GM21619 (cell line): ENCODE data around the gene PCSK5.

Experiments used
- ATAC-seq: cut with Tn5 transposase; IDR thresholded peaks from one replicate; pipeline ENCODE4 v1.9.1; 2021; ENCODE audit not compliant: unreplicated experiment

Gene PCSK5

DNA sequence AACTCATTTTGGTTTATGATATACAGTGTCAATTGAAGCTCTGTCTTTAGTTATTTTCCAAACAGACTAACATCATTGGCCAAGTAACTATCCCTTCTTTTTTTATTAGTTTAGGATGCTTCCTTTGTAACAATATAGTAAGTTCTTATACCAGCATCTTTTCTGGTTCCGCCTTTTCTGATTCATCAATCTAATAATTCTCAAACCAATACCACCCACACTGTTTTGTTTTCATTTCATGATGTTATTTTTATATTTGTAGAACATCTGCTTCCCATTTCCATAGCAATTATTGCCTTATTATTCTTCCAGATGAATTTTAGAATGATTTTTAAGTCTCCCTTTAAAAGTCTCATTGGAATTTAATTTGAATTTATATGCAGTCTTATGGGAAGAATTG lies 285.7 kb downstream of the PCSK5 start:
- ATAC-seq, result no peak

DNA sequence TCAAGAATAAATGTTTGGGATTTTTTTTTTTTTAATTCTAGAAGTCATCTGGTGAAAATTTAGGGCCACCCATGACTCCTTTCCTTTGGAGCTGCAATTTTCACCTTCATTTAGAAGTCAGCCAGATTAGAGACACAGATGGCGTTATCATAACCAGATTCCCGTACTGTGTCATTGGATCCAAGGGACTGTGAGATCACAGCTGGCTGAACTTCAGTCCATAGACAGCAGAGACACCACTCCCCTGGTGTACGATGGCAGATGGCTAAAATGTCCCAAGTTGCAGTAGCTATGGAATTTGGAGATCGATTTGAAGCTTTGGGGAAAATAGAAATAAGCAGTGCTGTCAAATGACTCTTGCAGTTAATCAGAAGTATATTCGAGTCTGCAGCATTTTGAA lies 287.5 kb downstream of the PCSK5 start:
- no peak for ATAC-seq

DNA sequence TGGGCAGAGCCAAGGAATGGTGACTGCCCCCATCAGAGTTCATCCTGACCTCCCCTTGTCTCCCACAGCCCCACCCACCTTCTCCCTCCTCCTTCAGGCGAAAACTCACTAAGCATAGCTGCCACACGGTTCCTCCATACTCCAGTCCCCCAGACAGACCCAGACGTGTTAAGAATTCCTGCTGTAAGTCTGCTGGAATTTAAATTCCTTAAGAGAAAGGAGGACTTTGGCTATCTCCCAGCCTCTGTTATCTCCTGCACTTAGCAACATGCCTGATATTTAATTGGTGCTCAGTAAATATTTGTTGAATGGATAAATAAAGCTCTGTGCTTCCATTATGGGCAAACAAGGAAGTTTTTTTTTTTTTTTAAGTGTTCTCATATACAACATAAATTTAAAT lies 290.1 kb downstream of the PCSK5 start:
- no peak for ATAC-seq

DNA sequence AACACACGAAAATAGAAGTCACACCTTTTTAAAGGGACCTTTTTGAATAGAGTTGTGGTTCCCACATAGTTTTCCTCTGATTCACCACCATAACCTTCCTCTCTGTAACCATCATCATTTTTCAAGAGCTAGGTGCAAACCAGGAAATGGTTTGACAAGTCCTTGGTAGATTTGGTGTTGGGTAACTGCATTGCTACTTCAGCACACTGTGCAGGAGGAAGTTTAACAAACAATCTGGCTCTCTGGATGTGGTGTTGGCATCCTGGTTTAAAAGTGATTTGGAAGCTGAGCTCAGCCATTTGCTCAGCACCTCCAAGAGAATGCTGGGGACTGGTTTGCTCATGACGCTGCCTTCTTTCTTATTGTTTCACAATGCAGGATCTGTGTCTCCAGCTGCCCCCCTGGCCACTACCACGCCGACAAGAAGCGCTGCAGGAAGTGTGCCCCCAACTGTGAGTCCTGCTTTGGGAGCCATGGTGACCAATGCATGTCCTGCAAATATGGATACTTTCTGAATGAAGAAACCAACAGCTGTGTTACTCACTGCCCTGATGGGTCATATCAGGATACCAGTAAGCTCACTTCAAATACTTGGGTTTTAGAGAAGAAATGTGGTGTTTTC lies 290.7 kb downstream of the PCSK5 start:
- ATAC-seq, result no peak

DNA sequence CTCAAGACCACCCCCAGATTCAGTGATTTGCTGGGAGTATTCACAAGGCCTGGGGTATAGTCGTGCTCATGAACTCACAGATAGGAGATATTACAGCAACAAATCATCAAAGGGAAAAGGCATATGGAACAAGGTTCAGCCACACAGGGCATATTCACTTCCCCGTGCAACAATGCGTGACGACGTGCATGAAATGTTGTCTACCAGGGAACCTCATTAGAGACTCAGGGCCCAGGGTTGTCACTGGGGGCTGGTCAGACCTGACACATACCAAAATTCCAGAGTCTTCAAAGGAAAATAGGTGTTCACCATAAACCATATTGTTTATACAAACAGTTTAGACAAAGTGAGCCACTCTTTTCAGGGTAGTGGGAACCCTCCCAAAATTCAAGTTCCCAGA lies 291.3 kb downstream of the PCSK5 start:
- ATAC-seq, result no peak

DNA sequence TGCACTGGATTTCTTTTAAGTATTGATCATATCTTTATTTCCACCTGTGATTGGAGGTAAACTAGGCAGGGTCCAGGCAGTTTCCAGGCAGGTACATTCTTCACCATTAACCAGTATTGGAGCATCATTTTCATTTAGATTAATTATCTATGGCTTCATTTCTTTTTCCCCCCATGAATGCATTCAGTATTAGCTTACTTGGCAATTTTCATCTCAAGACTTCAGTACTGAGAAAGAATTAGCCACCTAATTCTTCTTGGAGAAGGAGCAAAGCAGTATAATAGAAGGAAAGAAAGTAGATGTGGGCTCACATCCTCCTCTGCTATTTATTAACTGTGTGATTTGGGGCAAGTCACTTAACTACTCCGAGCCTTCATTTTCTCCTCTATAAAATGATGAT lies 295.0 kb downstream of the PCSK5 start:
- ATAC-seq, result no peak

DNA sequence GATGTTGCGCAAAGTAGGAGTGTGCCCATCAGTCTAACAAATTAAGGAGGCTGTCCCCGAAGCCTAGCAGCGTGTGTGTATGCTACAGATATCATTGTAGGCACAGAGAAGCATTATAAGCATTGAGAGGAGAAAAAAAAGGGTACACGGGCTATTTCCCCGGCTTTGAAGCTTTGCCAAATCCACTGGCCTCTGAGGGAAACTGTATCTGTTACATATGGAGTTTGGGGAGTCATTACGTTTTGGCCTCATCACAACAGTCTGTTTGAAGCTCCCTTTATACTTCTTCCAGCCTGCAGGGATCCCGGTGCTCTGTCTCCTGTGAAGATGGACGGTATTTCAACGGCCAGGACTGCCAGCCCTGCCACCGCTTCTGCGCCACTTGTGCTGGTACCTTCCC lies 297.8 kb downstream of the PCSK5 start:
- no peak for ATAC-seq

DNA sequence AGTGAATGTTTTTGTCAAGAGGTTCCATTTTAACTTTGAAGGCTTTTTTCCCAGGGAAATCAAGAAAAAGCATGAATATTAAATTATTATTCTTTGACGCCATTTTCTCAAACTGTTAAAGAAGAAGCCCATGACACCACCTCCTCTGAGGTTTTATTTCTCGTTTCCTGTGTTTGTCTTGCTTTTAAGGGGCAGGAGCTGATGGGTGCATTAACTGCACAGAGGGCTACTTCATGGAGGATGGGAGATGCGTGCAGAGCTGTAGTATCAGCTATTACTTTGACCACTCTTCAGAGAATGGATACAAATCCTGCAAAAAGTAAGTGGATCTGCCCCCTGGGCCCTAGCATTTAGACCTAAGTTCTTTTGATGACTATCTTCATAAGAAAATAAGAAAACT lies 298.4 kb downstream of the PCSK5 start:
- ATAC-seq, result no peak

DNA sequence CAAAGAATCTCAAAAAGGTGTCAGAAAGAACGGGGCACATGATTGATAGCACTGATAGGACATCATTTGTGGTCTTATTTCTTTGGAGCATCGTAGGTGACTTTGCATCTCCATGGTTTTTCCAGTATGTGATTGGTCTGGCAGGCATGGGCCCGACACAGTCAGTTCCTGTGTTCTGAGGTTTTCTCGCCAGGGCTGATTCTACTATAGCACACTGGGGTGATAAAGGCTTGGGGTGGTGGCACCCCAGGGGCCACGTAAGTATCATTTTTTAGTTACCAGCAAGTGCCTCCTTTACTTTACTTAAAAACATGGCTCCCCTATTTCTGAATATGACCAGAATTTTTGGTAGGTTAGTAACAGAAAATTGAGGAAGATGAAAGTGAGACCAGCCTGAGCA lies 301.0 kb downstream of the PCSK5 start:
- ATAC-seq, result no peak

DNA sequence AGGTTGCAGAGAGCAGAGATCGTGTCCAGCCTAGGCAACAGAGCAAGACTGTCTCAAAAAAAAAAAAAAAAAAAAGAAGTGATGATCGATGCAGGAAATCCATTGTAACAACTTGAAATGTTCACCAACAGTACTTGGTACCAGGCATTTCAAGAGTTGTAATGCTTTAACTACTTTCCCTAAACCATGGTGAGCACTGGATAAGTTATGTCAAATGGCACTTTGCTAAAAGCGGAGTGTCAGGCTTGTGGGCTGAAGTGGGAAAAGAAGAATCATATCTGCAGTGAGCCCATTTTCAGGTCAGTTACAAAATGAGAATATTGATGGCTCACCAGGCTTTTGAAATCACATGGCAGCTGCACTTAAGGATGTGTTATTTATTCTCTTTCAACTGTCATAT lies 301.5 kb downstream of the PCSK5 start:
- ATAC-seq, result no peak

DNA sequence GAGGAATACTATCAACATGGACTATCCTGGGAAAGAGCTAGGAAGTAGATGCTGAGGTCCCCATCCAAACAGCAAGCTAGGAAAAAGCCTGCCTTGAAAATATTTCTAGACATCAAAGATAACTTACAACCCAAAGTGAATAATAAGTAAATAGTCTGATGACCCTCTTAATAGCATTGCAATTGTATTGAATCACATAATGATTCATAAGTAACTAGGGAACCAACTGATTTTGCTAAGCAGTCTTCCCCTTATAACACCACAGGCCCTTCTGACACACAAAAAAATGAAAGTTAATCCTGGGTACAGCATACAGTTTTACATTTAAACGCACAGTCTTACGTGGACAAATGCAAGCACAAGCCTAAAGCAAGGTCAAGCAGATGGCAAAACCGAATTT lies 304.4 kb downstream of the PCSK5 start:
- no peak for ATAC-seq

DNA sequence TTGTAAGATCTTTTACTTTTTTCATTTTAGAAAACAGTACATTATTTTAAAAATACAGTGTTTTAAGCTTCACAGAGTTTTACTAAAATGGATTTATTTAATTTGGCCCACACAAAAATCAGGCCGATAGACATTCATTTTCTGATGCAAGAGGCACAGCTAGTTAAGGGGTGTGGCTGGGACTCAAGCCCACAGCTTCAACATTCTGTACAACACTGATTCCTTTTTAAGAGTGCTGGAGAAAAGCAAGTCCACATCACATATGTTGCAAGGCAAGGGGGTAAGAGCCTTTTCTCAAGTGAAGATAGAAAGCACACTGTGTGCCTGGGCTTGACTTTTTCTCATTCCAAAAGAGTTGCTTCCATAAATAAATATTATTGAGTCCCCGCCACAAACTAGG lies 307.9 kb downstream of the PCSK5 start:
- no peak for ATAC-seq

DNA sequence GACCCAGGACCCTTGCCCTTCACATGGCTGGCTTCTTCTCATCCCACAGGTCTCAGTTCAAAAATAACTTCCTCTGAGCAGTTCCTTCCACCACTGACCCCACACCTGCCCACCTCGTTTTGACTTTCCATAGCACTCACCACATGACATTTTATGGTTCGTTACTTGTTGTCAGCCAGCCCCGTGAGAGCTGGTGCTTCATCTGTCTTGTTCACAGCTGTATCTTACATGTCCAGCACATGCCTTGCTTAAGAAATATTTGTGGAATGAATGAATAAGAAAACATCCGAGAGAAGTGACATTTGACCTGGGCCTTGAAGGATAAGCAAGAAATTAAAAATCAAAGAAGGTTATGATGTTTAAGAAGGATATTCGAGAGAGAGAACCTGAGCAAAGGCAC lies 309.8 kb downstream of the PCSK5 start:
- ATAC-seq, result no peak

DNA sequence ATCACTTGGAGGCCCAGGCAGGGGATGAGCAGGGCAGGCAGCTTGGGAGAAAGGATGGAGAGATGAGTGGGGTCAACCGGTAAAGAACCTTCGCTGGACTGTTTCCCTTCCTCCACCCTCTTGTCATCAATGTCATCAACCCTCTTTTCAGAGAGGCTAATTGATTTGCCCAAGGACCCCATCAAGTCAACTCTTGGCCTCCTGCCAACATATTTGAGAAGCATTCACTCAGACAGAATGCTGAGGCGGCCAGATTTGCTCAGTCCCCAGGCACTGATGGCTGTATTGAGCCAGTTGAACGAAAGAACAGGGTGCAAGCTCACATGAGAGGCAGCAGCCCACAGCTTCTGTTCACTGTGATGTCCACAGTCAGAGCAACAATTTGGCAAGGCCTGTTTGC lies 310.3 kb downstream of the PCSK5 start:
- no peak for ATAC-seq

DNA sequence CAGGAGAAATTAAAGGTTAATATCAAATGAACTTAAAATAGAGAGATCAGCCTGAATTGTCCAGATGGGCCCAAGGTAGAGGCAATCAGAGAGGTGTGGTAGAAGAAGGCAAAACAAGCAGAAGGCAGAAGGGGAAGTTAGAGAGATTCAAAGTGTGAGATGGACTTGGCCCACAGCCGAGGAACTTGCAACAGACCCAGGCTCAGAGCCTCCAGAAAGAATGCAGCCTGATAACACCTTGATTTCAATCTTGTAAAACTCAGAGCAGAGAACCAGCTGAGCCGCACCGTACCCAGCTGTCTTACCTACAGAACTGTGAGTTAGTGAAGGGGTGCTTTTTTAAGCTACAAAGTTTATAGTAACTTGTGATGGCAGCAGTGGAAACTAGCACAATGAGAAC lies 312.9 kb downstream of the PCSK5 start:
- ATAC-seq, result no peak

DNA sequence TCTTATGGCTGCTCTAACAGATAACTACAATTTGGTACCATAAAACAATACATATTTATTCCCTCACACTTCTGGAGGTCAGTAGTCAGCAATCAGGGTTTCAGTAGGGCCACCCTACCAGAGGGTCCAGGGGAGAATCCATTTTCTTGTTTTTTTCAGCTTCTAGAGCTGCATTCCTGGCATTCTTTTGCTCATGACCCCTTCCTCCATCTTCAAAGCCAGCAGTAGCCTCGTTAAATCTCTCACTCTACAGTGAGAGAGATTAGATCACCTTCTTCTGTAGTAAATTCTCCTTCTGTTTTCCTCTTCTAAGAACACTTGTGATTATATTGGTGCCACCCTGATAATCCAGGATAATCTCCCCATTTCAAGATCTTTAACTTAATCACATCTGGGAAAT lies 316.3 kb downstream of the PCSK5 start:
- ATAC-seq, result no peak

DNA sequence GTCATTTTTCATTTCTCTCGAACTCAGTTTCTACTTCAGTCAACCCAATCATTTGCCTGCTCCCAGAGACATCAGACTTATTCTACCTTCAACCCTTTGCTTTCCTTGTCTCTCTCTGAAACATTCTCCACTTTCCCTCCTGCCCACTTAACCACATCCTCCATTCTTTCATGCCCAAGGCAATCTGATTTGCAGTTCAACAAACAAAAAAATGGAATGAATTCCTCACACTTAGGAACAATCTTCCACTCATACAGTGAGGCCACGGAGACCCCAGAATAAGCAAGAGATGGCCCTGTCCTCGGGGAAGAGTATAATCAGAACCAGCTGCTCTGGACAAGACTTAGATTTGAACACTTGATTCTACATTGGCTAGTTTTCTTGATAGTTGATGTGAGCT lies 323.3 kb downstream of the PCSK5 start:
- ATAC-seq, result no peak

DNA sequence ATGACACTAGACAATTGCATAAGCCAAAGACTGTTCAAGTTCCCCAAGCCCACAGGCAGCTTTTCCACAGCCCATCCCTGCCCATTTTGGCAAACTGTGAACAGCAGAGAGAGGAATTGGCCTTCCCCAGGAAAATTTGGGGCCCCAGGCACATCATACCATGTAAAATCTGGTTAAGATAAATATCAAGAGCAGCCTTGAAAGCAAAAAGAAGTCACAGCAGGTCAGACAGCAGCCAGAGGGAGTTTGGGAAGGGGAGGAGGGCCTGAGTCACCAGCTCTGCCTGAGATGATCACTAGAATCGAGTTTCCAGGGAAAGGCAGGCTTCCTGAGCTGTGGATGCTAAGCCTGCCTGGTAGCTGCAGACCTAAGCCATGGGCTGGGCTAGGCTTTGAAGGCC lies 324.6 kb downstream of the PCSK5 start:
- ATAC-seq, result no peak

DNA sequence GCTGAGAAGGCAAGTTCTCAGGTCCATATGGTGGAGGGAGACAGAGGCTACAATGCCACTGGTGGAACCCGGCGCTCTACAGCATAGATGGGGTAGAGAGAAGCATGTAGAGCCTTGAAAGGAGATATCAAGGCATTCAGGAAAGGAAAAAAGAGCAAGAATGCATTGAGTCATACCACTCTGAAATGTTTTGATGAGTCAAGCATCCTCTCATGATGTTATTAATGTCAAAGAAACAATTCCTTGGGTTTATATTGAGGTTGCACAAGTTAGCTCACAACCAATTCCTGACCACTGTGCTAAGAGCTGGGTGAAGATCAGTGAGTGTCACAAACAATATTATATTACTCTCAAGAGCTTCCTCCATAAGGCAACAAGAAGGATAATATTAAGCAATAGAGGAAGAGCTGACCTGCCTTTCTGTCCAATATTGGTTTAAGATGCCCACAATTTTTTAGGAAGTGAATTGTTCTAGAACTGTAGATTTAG lies 325.7 kb downstream of the PCSK5 start:
- ATAC-seq, result no peak

DNA sequence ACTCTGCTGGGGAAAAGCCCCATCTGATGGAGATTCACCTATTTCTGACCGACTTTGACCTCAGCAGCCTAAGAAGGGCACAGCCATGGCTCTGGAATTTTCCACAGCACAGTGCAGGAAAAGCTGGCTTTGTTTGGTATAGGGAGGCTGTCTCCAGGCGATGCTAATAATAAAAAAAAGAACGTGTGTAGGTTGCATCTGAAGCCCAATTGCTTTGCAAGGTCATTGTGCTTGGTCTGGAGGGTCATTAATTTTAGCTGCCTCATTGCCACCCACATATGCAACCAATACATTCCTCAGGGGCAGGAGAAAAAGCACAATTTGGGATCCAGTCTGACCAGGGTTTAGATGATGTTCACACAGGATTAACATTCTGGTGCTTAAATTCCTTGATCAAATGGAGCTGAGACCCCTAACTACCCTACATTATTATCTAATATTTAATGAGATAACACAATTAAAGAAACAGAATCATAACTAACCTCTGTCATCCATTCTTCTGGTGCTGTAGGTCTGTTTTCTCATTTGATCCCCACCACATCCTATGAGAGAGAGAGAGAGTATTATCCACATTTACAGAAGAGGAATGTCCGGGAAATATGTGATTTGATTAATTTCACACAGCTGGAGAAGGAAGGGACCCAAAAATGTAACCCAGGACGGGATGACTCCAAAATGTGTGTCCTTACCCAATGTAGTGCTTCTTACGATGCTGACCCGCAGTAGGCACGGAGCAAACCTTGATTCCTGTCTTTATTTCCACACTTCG lies 327.8 kb downstream of the PCSK5 start:
- ATAC-seq, result no peak

DNA sequence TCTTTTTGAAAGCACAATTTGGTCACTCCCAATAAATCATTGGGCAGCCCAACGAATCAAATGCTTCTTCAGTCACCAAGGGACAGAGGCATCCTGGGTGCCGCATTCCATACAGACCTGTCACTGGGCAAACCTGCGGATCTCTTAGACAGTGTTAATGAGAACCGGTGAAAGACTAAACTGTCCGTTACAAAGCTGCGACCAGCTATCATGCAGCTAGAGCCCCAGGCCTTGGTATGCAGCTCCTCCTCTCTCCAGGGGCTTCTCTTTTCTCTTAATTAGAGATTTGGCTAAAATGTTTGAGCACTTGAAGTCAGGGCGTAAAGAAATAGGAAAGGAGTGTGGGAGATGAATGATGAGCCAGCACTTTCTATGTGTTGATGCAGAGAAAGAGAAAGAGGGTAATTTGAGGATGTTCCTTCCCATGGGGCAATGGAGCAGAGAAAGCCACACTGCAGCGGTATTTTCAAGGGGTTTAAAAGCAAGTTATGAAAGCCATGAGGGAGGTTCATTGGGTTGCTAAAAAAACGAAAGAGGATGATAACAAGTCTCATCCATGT lies 328.5 kb downstream of the PCSK5 start:
- no peak for ATAC-seq

DNA sequence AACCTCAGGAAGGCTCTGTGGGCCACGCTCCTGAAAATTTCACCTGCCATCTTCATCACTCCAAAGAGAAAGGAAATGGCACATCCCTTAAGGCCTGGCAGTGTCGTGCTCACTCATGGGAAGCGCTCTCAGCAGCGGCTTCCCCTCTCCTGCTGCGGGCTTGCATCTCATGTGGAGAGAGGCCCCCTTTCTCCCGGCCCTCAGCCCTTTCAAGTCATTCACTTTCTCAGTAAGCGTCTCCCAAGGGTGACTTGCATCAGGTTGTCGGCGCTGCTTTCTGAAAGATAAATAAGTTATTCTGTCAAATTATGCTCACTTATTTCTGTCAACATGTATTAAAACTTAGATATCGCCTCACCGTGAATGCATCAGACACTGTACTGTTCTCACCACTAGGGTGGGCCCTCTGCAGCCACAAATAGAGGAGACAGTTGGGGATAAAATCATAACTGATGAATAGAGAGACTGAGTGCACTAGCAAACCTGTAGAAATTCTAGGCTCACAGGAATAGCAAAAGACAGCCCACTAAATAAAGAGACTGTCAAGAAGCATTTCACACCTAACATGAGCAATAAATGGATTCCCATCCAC lies 329.2 kb downstream of the PCSK5 start:
- no peak for ATAC-seq
